AG08396 (cell line): ENCODE results near the gene JAG2.

Experiments used
- DNase-seq: peaks from one replicate; pipeline ENCODE4 v3.0.0; 2012; ENCODE audit warnings: low spot score, mixed read lengths

Gene JAG2

GRCh38 chr14:105168496-105168978 lies at the start of gene JAG2:
Gene JAG2 (minus strand): TSS chr14:105168776. CDS start chr14:105168420, 356 bp downstream.
- DNase-seq = no peak

- DNase-seq = no peak
These were observed 49.2 kb upstream of the JAG2 start for GRCh38 chr14:105217774-105218173.

GRCh38 chr14:105216490-105217247 lies 48.1 kb upstream of the JAG2 start:
- DNase-seq = no peak

- DNase-seq = no peak
These were observed 47.0 kb upstream of the JAG2 start for GRCh38 chr14:105215602-105216001.

- DNase-seq = no peak
These were observed 45.8 kb upstream of the JAG2 start for GRCh38 chr14:105214324-105214915.

GRCh38 chr14:105213361-105213760 lies 44.8 kb upstream of the JAG2 start:
- DNase-seq = no peak

GRCh38 chr14:105212541-105213300 lies 44.1 kb upstream of the JAG2 start:
- DNase-seq = no peak

GRCh38 chr14:105211758-105212089 lies 43.1 kb upstream of the JAG2 start:
- DNase-seq = no peak

- DNase-seq = no peak
These were observed 42.6 kb upstream of the JAG2 start for GRCh38 chr14:105211086-105211757.

GRCh38 chr14:105210266-105211025 lies 41.9 kb upstream of the JAG2 start:
- no peak for DNase-seq

GRCh38 chr14:105209646-105210045 lies 41.1 kb upstream of the JAG2 start:
- DNase-seq = no peak

GRCh38 chr14:105209091-105209490 lies 40.5 kb upstream of the JAG2 start:
- no peak for DNase-seq

- no peak for DNase-seq
These were observed 40.1 kb upstream of the JAG2 start for GRCh38 chr14:105208738-105209075.

- DNase-seq = no peak
These were observed 39.6 kb upstream of the JAG2 start for GRCh38 chr14:105207996-105208737.

GRCh38 chr14:105207460-105207901 lies 38.9 kb upstream of the JAG2 start:
- DNase-seq = no peak

GRCh38 chr14:105206873-105207272 lies 38.3 kb upstream of the JAG2 start:
- DNase-seq = no peak

GRCh38 chr14:105205673-105206208 lies 37.2 kb upstream of the JAG2 start:
- no peak for DNase-seq

GRCh38 chr14:105204931-105205672 lies 36.5 kb upstream of the JAG2 start:
- no peak for DNase-seq

- peak; percentile 59 for DNase-seq
These were observed 35.8 kb upstream of the JAG2 start for GRCh38 chr14:105204206-105204930.
